ENCODE measurements around the gene POLR3E. TPM values are rescaled to one million over a fixed set of nuclear protein-coding genes. Genes with fewer than 3 reads are reported as not detected.
A peak's percentile ranks its signal among the peaks of the same experiment; 100 is the strongest.

The POLR3E gene
- total and polyA plus RNA-seq, 2 donors (not counting 1 experiment from before 2014, with no cell fraction given), result 97.1 to 98.4 TPM

DNA sequence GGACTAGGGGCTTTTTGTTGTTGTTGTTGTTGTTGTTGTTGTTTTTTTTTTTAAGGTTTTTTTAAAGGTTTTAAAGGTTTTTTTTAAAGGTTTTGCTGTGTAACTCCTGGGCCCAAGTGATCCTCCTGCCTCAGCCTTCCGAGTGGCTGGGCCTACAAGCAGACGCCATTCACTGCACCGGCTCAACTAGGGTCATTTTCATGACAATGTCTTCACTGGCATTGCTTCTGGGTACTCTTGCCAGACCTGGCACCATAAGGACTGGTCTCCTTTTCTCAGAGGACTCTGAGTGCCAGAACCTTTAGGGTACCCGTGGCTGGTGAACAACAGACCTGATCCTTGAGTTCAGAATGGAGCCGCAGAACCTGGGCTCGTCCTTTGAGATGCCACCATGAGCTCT lies 20.4 kb downstream of the POLR3E start:
- Histone ChIP-seq H3K27me3 (replicated peaks in 1 of 4; ENCODE audit: control extremely low read depth in 1 of 4, control insufficient read depth in 3 of 4, insufficient read depth in 4 of 4, low read length in 3 of 4) (no peaks in the 10 kb centered on the region), H3K27ac (ENCODE audit: low read length in 2 of 2) (no peak overlapping the region), H3K4me2 (replicated peaks; ENCODE audit: low read depth, low read length, poor library complexity, severe bottlenecking) (no peak overlapping the region), H3K79me2 (ENCODE audit: control insufficient read depth, insufficient read depth, low read length) (peaks cover 14% of the 10 kb centered on the region), H3K9ac (ENCODE audit: low read length) (no peak overlapping the region), H3K9me3 (ENCODE audit: control extremely low read depth in 1 of 3, control insufficient read depth in 2 of 3, insufficient read depth in 1 of 3, low read length in 2 of 3) (no peaks in the 10 kb centered on the region), H3K4me3 (ENCODE audit: control extremely low read depth in 1 of 5, extremely low read depth in 1 of 5, insufficient read depth in 1 of 5, low read depth in 2 of 5, low read length in 4 of 5) (no peak overlapping the region), H3K36me3 (replicated peaks in 1 of 2; ENCODE audit: control extremely low read depth in 1 of 2, control insufficient read depth in 1 of 2, extremely low read depth in 1 of 2, insufficient read depth in 2 of 2, low read length in 1 of 2) (peaks cover 0 to 81% of the 10 kb centered on the region in 2 experiments), H4K20me1 (ENCODE audit: control insufficient read depth, insufficient read depth, low read length, poor library complexity, severe bottlenecking) (peaks cover 23% of the 10 kb centered on the region), H3K4me1 (ENCODE audit: control insufficient read depth in 2 of 2, insufficient read depth in 2 of 2, low read length in 2 of 2) (no peaks in the 10 kb centered on the region), H2AFZ (ENCODE audit: insufficient read depth, low read depth, low read length, poor library complexity, severe bottlenecking) (no peak overlapping the region)
- H3K4me1 Mint-ChIP-seq, result no peaks in the 10 kb centered on the region
- no peak for DNase-seq
- H3K27me3 Mint-ChIP-seq, result no peaks in the 10 kb centered on the region
- intact Hi-C loops (cut with micrococcal nuclease), result no loop called here
- H3K27ac Mint-ChIP-seq, result no peak overlapping the region
- CTCF ChIA-PET, result no interaction called here
- POLR2A ChIA-PET, result no interaction called here
- ATAC-seq (ENCODE audit: low read depth), result no peak
- no peak for TF ChIP-seq EZH2 (IDR thresholded peaks at IDR 0.05; ENCODE audit: borderline replicate concordance, insufficient read depth, low read depth, low read length, poor library complexity, severe bottlenecking)
- TF ChIP-seq, protein P1, sequence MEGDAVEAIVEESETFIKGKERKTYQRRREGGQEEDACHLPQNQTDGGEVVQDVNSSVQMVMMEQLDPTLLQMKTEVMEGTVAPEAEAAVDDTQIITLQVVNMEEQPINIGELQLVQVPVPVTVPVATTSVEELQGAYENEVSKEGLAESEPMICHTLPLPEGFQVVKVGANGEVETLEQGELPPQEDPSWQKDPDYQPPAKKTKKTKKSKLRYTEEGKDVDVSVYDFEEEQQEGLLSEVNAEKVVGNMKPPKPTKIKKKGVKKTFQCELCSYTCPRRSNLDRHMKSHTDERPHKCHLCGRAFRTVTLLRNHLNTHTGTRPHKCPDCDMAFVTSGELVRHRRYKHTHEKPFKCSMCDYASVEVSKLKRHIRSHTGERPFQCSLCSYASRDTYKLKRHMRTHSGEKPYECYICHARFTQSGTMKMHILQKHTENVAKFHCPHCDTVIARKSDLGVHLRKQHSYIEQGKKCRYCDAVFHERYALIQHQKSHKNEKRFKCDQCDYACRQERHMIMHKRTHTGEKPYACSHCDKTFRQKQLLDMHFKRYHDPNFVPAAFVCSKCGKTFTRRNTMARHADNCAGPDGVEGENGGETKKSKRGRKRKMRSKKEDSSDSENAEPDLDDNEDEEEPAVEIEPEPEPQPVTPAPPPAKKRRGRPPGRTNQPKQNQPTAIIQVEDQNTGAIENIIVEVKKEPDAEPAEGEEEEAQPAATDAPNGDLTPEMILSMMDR (IDR thresholded peaks at IDR 0.05), result no peak
- WGBS (ENCODE audit: insufficient coverage), result 97% methylated on average over 6 of the region's 6 CpGs
- H3K4me3 Mint-ChIP-seq, result no peak overlapping the region
- no peaks in the 10 kb centered on the region for H3K9me3 Mint-ChIP-seq (ENCODE audit: insufficient read depth)

DNA sequence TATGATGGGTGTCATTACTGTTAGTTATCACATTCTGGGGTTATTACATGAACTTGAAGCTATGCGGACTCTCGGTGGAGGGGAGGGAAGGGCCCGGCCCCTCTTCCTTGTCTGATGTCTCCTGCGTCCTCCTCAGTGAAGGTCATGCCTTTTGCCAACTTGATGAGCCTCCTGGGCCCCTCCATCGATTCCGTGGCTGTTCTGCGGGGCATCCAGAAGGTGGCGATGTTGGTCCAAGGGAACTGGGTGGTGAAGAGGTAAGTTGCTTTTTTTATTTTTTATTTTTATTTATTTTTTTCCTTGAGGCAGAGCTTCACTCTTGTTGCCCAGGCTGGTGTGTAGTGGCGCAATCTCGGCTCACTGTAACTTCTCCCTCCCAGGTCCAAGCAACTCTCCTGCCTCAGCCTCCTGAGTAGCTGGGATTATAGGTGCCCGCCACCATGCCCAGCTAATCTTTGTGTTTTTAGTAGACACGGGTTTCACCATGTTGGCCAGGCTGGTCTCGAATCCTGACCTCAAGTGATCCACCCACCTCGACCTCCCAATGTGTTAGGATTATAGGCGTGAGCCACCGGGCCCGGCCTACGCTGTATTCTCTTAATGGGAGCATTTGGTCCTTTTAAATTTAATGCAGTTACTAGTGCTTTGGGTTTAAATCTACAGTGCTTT lies 21.6 kb downstream of the POLR3E start:
- Mint-ChIP-seq H3K4me3 (no peak overlapping the region), H3K9me3 (ENCODE audit: insufficient read depth) (no peaks in the 10 kb centered on the region), H3K27me3 (no peaks in the 10 kb centered on the region), H3K27ac (no peak overlapping the region), H3K4me1 (no peaks in the 10 kb centered on the region)
- no peak for ATAC-seq (ENCODE audit: low read depth)
- Histone ChIP-seq H3K4me2 (replicated peaks; ENCODE audit: low read depth, low read length, poor library complexity, severe bottlenecking) (no peak overlapping the region), H3K36me3 (replicated peaks in 1 of 2; ENCODE audit: control extremely low read depth in 1 of 2, control insufficient read depth in 1 of 2, extremely low read depth in 1 of 2, insufficient read depth in 2 of 2, low read length in 1 of 2) (peaks cover 0 to 83% of the 10 kb centered on the region in 2 experiments), H3K9me3 (ENCODE audit: control extremely low read depth in 1 of 3, control insufficient read depth in 2 of 3, insufficient read depth in 1 of 3, low read length in 2 of 3) (no peaks in the 10 kb centered on the region), H3K9ac (ENCODE audit: low read length) (no peak overlapping the region), H3K4me3 (ENCODE audit: control extremely low read depth in 1 of 5, extremely low read depth in 1 of 5, insufficient read depth in 1 of 5, low read depth in 2 of 5, low read length in 4 of 5) (no peak overlapping the region), H3K4me1 (ENCODE audit: control insufficient read depth in 2 of 2, insufficient read depth in 2 of 2, low read length in 2 of 2) (no peaks in the 10 kb centered on the region), H3K27me3 (replicated peaks in 1 of 4; ENCODE audit: control extremely low read depth in 1 of 4, control insufficient read depth in 3 of 4, insufficient read depth in 4 of 4, low read length in 3 of 4) (no peaks in the 10 kb centered on the region), H4K20me1 (ENCODE audit: control insufficient read depth, insufficient read depth, low read length, poor library complexity, severe bottlenecking) (peaks cover 33% of the 10 kb centered on the region), H3K27ac (ENCODE audit: low read length in 2 of 2) (no peak overlapping the region), H3K79me2 (ENCODE audit: control insufficient read depth, insufficient read depth, low read length) (peaks cover 14% of the 10 kb centered on the region), H2AFZ (ENCODE audit: insufficient read depth, low read depth, low read length, poor library complexity, severe bottlenecking) (no peak overlapping the region)
- intact Hi-C loops (cut with micrococcal nuclease), result no loop called here
- DNase-seq, result peak; percentile 52
- WGBS (ENCODE audit: insufficient coverage), result 98% methylated on average over 4 of the region's 18 CpGs
- ChIA-PET POLR2A (no interaction called here), CTCF (interaction anchor here (1.0 kb wide), 1 partner anchor 55 kb away, joined by 3 read pairs; no protein-coding TSS in a partner anchor)
- TF ChIP-seq EZH2 (IDR thresholded peaks at IDR 0.05; ENCODE audit: borderline replicate concordance, insufficient read depth, low read depth, low read length, poor library complexity, severe bottlenecking), result no peak
- TF ChIP-seq, protein P1 (IDR thresholded peaks at IDR 0.05), result peak; percentile 72

All from B cell (primary cell).